Loucy (cell line): Measurements from ENCODE around the gene ZNF407.

Source experiments
- H2AFZ ChIP-seq: fragments of 200-600 bp; sonication (generic); 2 replicates; pipeline ENCODE4 v1.6.0; 2016; ENCODE audit warnings: antibody characterized with exemption, mild to moderate bottlenecking, low read length, moderate library complexity
- H3F3A ChIP-seq: fragments of 200-600 bp; 2 replicates; pipeline ENCODE4 v1.6.0; 2016; ENCODE audit warnings: antibody characterized with exemption, low read depth, mild to moderate bottlenecking
- H3K27me3 ChIP-seq: fragments of 200-600 bp; sonication (generic); 2 replicates; pipeline ENCODE4 v1.6.1; 2014; ENCODE audit warnings: low read length, mild to moderate bottlenecking; ENCODE audit not compliant: insufficient read depth, poor library complexity, severe bottlenecking
- H3K36me3 ChIP-seq: fragments of 200-600 bp; sonication (generic); 2 replicates; pipeline ENCODE4 v1.6.1; 2016; ENCODE audit warnings: low read length; ENCODE audit not compliant: insufficient read depth
- H3K4me1 ChIP-seq: fragments of 200-600 bp; sonication (generic); 2 replicates; pipeline ENCODE4 v1.5.1; 2014; ENCODE audit warnings: low read length, mild to moderate bottlenecking; ENCODE audit not compliant: insufficient read depth, poor library complexity, severe bottlenecking
- H3K4me2 ChIP-seq: fragments of 200-600 bp; sonication (generic); 2 replicates; pipeline ENCODE4 v1.6.0; 2014; ENCODE audit warnings: antibody characterized with exemption, low read length, low read depth, mild to moderate bottlenecking; ENCODE audit not compliant: poor library complexity, severe bottlenecking
- H3K4me3 ChIP-seq: fragments of 200-600 bp; sonication (generic); 2 replicates; pipeline ENCODE4 v1.5.1; 2014; ENCODE audit warnings: low read length, mild to moderate bottlenecking, mixed read lengths; ENCODE audit not compliant: poor library complexity, severe bottlenecking
- H3K79me2 ChIP-seq: fragments of 200-600 bp; sonication (generic); 2 replicates; pipeline ENCODE4 v1.6.1; 2014; ENCODE audit warnings: low read length; ENCODE audit not compliant: insufficient read depth
- H3K9ac ChIP-seq: fragments of 200-600 bp; sonication (generic); 2 replicates; pipeline ENCODE4 v1.6.0; 2014; ENCODE audit warnings: mild to moderate bottlenecking, low read depth, low read length, moderate library complexity; ENCODE audit not compliant: poor library complexity, severe bottlenecking
- H3K9me2 ChIP-seq: fragments of 200-600 bp; sonication (generic); replicated peaks from 2 replicates; pipeline ENCODE4 v1.6.1; 2016; ENCODE audit warnings: low read depth, low read length, mixed read lengths
- H3K9me3 ChIP-seq: fragments of 200-600 bp; sonication (generic); 2 replicates; pipeline ENCODE4 v1.6.1; 2014; ENCODE audit warnings: mild to moderate bottlenecking, antibody characterized with exemption, low read length, low read depth; ENCODE audit not compliant: insufficient read depth
- H4K20me1 ChIP-seq: fragments of 200-600 bp; sonication (generic); 2 replicates; pipeline ENCODE4 v1.6.0; 2014; ENCODE audit warnings: antibody characterized with exemption, low read length, mild to moderate bottlenecking; ENCODE audit not compliant: insufficient read depth, poor library complexity, severe bottlenecking
- EZH2phosphoT487 ChIP-seq: fragments of 200-600 bp; IDR thresholded peaks from 2 replicates; pipeline ENCODE4 v1.6.1; 2018; ENCODE audit warnings: antibody characterized with exemption, mild to moderate bottlenecking, moderate library complexity, borderline replicate concordance
- TF ChIP-seq, protein P1 (sequence below): fragments of 200-600 bp; sonication (generic); conservative IDR thresholded peaks from 2 replicates; pipeline ENCODE4 v1.5.1; 2014; ENCODE audit warnings: mild to moderate bottlenecking, antibody characterized with exemption, low read length

ZNF407 gene

DNA sequence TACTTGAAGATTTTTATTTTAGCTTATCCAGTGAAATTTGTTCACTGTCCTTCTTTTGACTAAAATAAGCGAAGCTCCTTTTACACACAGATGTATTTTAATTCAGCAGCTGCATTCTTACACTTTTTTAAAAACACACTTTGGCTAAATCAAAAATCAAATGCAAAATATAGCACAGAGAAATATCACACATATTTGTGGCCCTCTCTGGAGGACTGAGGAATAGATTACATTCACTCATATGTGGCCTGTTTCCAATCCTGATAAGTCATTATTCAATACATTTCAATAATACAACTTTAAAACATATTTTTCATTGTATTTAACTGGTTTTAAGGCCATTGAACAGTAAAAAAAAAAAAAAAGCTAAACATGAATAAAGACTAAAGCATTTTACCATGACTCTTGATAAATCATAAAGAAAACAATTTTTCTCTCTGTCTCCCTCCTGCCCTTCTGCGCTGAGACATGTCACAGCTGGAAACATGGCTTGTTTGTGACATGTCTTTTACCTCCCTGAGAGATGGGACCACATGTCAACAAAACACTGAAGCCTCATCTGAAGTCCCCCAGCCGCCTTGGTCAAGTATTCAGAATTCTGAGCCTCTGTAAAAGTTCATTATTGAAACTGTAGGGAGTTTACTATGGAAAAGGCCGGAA lies 221.0 kb downstream of the ZNF407 start:
- Histone ChIP-seq H3K79me2 (no peaks in the 10 kb centered on the region), H3K9me3 (no peaks in the 10 kb centered on the region), H3K27me3 (no peaks in the 10 kb centered on the region), H4K20me1 (no peaks in the 10 kb centered on the region), H3K36me3 (no peaks in the 10 kb centered on the region), H3K4me3 (no peak overlapping the region), H3K4me1 (no peaks in the 10 kb centered on the region), H3F3A (no peaks in the 10 kb centered on the region), H3K4me2 (no peak overlapping the region), H2AFZ (no peak overlapping the region), H3K9me2 (no peaks in the 10 kb centered on the region), H3K9ac (no peak overlapping the region)
- no peak for TF ChIP-seq EZH2phosphoT487
- TF ChIP-seq, protein P1, sequence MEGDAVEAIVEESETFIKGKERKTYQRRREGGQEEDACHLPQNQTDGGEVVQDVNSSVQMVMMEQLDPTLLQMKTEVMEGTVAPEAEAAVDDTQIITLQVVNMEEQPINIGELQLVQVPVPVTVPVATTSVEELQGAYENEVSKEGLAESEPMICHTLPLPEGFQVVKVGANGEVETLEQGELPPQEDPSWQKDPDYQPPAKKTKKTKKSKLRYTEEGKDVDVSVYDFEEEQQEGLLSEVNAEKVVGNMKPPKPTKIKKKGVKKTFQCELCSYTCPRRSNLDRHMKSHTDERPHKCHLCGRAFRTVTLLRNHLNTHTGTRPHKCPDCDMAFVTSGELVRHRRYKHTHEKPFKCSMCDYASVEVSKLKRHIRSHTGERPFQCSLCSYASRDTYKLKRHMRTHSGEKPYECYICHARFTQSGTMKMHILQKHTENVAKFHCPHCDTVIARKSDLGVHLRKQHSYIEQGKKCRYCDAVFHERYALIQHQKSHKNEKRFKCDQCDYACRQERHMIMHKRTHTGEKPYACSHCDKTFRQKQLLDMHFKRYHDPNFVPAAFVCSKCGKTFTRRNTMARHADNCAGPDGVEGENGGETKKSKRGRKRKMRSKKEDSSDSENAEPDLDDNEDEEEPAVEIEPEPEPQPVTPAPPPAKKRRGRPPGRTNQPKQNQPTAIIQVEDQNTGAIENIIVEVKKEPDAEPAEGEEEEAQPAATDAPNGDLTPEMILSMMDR: no peak

DNA sequence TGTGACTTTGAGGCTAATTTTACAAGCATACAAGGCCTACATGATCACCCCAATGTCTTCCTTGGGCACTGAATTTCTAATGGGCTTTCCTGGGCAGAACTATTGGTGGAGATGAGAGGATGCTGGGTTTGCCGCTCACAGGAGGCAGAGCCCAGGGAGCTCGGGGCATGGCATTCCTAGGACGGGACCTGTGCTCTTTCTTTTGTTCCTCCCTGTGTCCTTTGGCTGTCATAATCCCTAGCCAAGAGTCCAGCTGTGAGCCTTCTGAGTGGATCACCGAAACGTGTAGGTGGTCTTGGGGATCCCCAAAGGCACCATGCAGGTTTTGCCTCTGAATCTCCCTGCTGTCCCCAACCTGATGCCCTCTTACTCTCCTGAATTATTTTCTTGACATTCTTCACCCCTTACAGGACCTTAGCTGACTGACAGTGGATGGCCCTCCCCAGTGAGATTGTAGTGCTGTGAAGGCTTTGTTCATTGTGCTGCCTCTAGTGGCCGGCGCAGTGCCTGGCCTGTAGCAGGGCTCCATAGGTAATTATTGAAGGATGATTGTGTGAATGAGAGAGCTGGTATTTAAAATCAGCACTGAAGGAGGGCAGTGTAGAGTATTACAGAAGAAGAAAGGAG lies 221.9 kb downstream of the ZNF407 start:
- Histone ChIP-seq H2AFZ (no peak overlapping the region), H3F3A (no peaks in the 10 kb centered on the region), H3K27me3 (no peaks in the 10 kb centered on the region), H3K4me1 (no peaks in the 10 kb centered on the region), H3K9me2 (no peaks in the 10 kb centered on the region), H3K9me3 (no peaks in the 10 kb centered on the region), H3K36me3 (no peaks in the 10 kb centered on the region), H3K4me3 (no peak overlapping the region), H4K20me1 (no peaks in the 10 kb centered on the region), H3K79me2 (no peaks in the 10 kb centered on the region), H3K9ac (no peak overlapping the region), H3K4me2 (no peak overlapping the region)
- TF ChIP-seq, protein P1: peak; percentile 92
- TF ChIP-seq EZH2phosphoT487: no peak

DNA sequence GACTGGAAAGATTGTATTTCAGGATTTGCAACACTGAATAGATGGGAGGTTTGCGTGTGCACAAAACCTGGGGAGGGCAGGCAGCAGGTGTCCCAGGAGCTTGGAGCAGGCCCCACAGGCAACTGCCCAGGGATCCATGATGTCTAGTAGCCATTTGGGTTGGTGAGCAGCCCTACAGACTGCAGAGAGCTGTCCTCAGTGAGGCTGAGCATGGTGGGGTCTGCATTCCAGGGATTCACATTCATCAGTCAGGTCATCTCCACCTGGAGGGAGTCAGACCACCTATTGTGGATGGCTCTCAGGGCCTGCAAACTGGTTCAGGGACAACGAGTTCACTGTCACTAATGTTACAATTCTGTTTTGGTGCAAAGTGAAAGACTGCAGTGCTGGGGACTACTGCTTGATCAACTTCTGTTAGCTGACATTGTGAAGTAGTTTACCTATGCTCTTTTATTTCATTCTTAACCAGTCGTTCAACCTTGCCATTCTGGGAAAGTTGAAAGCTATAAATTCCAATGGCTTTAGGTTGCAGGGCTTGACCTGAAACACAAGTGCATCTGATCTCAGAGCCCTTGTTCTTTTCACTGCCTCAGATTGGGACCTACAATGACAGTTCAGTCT lies 222.6 kb downstream of the ZNF407 start:
- no peaks in the 10 kb centered on the region for H3K9me3 ChIP-seq
- H3K27me3 ChIP-seq: no peaks in the 10 kb centered on the region
- no peaks in the 10 kb centered on the region for H4K20me1 ChIP-seq
- no peaks in the 10 kb centered on the region for H3K36me3 ChIP-seq
- H3K4me1 ChIP-seq: no peaks in the 10 kb centered on the region
- no peak overlapping the region for H3K4me3 ChIP-seq
- TF ChIP-seq EZH2phosphoT487: no peak
- TF ChIP-seq, protein P1: no peak
- H3K9ac ChIP-seq: no peak overlapping the region
- no peaks in the 10 kb centered on the region for H3F3A ChIP-seq
- H3K79me2 ChIP-seq: no peaks in the 10 kb centered on the region
- H3K4me2 ChIP-seq: no peak overlapping the region
- no peak overlapping the region for H2AFZ ChIP-seq
- H3K9me2 ChIP-seq: no peaks in the 10 kb centered on the region
